Parathyroid adenoma (tissue), 2 donors: ENCODE measurements around the gene DAZL.

Experiments
- H2AFZ ChIP-seq: fragments of 300-600 bp; sonication (generic); one replicate; pipeline ENCODE4 v1.7.0; 2017; ENCODE audit warnings: antibody characterized with exemption, mild to moderate bottlenecking
- H3K27ac ChIP-seq: fragments of 300-600 bp; sonication (generic); one replicate; pipeline ENCODE4 v1.7.0; 2017
- H3K27me3 ChIP-seq: fragments of 300-600 bp; sonication (generic); one replicate; pipeline ENCODE4 v1.7.0; 2017; ENCODE audit warnings: low read length; ENCODE audit not compliant: control insufficient read depth, insufficient read depth
- H3K36me3 ChIP-seq: fragments of 300-600 bp; sonication (generic); one replicate; pipeline ENCODE4 v1.7.0; 2017; ENCODE audit warnings: low read length; ENCODE audit not compliant: control insufficient read depth, insufficient read depth
- H3K4me1 ChIP-seq: fragments of 300-600 bp; sonication (generic); one replicate; pipeline ENCODE4 v1.7.0; 2017; ENCODE audit warnings: control low read depth
- H3K4me2 ChIP-seq: fragments of 300-600 bp; sonication (generic); one replicate; pipeline ENCODE4 v1.7.0; 2017; ENCODE audit warnings: low read length
- H3K4me3 ChIP-seq: fragments of 300-600 bp; sonication (generic); one replicate; pipeline ENCODE4 v1.7.0; 2017; ENCODE audit warnings: low read depth, low read length
- H3K79me2 ChIP-seq: fragments of 300-600 bp; sonication (generic); one replicate; pipeline ENCODE4 v1.7.0; 2017; ENCODE audit warnings: control low read depth
- H3K9ac ChIP-seq: fragments of 300-600 bp; sonication (generic); one replicate; pipeline ENCODE4 v1.7.0; 2017; ENCODE audit warnings: mild to moderate bottlenecking
- H3K9me3 ChIP-seq: fragments of 300-600 bp; sonication (generic); one replicate; pipeline ENCODE4 v1.7.0; 2017; ENCODE audit warnings: low read length; ENCODE audit not compliant: control insufficient read depth
- TF ChIP-seq, protein P1 (sequence below): fragments of 300-600 bp; sonication (generic); IDR thresholded peaks from one replicate; pipeline ENCODE4 v1.7.0; 2017; ENCODE audit warnings: antibody characterized with exemption, mild to moderate bottlenecking
- donor health status: primary hyperparathyroidism.

DAZL gene

DNA sequence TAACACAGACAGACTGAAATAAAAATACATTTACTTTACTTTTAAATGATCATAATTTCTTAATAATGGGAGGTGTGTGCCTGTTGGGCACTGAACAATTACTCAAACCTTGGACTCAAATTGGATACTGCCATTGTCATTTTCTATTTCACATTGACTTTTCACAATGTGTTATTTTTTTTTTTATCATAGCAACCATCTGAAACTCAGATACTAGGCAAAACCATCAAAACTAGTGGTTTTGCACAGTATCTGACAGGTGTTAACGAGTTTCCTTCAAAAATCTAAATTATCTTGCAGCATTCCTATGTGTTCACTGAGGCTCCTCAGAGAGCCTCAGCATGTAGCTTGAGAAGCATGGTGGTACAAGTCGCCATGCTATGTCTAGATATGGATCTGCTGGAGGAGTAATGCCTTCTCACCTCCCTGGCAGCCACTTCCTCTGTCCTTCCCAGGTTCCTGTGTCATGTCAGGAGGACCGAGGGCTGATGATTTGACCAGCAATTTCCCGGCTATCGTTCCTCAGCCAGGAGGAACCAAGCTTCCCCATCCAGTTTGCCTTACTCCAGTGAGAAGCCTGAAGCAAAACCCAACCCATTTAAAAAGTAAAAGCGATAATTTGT is 61.9 kb downstream of the DAZL start:
- H3K4me3 ChIP-seq: no peak overlapping the region
- no peak overlapping the region for H3K27ac ChIP-seq
- H2AFZ ChIP-seq: no peak overlapping the region
- H3K4me2 ChIP-seq: no peak overlapping the region
- TF ChIP-seq, protein P1, sequence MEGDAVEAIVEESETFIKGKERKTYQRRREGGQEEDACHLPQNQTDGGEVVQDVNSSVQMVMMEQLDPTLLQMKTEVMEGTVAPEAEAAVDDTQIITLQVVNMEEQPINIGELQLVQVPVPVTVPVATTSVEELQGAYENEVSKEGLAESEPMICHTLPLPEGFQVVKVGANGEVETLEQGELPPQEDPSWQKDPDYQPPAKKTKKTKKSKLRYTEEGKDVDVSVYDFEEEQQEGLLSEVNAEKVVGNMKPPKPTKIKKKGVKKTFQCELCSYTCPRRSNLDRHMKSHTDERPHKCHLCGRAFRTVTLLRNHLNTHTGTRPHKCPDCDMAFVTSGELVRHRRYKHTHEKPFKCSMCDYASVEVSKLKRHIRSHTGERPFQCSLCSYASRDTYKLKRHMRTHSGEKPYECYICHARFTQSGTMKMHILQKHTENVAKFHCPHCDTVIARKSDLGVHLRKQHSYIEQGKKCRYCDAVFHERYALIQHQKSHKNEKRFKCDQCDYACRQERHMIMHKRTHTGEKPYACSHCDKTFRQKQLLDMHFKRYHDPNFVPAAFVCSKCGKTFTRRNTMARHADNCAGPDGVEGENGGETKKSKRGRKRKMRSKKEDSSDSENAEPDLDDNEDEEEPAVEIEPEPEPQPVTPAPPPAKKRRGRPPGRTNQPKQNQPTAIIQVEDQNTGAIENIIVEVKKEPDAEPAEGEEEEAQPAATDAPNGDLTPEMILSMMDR: no peak
- H3K79me2 ChIP-seq: no peaks in the 10 kb centered on the region
- no peaks in the 10 kb centered on the region for H3K27me3 ChIP-seq
- no peaks in the 10 kb centered on the region for H3K36me3 ChIP-seq
- H3K9ac ChIP-seq: no peak overlapping the region
- H3K9me3 ChIP-seq: no peaks in the 10 kb centered on the region
- no peaks in the 10 kb centered on the region for H3K4me1 ChIP-seq

DNA sequence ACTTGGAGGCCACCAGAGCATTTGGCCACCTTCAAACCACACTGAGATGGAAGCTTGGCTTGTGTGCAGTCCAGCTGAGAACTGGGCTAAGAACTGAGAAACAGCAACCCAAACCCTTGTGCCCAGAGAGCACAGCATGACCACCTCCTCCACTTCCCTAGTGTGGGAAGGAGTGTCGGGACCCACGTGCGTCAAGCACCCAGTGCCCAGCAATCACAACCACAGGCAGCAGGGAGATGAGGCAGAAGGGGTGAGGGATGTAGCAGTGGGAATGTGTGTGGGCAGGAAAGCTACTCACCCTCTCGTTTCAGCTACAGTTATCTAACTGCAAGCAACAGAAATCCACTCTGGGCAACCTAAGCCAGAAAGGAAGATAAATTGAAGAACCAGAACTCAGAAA is 66.7 kb downstream of the DAZL start:
- no peak overlapping the region for H3K9ac ChIP-seq
- no peaks in the 10 kb centered on the region for H3K9me3 ChIP-seq

DNA sequence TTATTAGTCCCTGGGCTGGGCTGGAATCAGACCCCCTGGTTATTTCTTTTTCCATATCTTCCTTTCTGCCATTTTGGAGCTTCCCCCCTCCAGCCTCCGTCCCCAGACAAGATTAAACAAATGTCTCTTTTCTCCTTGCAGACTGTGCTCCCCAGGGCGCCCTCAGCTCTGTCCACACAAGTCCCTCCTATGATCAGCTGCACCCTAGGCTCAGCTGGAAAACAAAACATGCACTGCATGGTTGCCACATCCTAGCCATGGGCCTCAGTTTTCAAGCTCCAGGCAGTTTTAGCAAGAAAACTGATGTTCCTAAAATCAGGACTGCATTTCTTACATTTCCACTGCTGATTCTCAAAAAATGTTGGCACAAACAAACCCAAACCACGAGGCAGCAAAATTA is 68.2 kb downstream of the DAZL start:
- TF ChIP-seq, protein P1: no peak

More for the DNA sequence above, 66.7 kb downstream of the DAZL start:
- no peaks in the 10 kb centered on the region for H3K27me3 ChIP-seq
- H3K79me2 ChIP-seq: no peaks in the 10 kb centered on the region
- H3K4me1 ChIP-seq: peaks cover 6% of the 10 kb centered on the region
- TF ChIP-seq, protein P1: no peak
- no peak overlapping the region for H3K27ac ChIP-seq
- no peaks in the 10 kb centered on the region for H3K36me3 ChIP-seq
- no peak overlapping the region for H3K4me3 ChIP-seq
- no peak overlapping the region for H2AFZ ChIP-seq
- H3K4me2 ChIP-seq: no peak overlapping the region

More for the DNA sequence above, 68.2 kb downstream of the DAZL start:
- Histone ChIP-seq H3K4me3 (no peak overlapping the region), H3K79me2 (no peaks in the 10 kb centered on the region), H3K9me3 (no peaks in the 10 kb centered on the region), H3K27ac (no peak overlapping the region), H3K4me2 (no peak overlapping the region), H3K9ac (no peak overlapping the region), H3K27me3 (no peaks in the 10 kb centered on the region), H3K4me1 (peaks cover 6% of the 10 kb centered on the region), H2AFZ (no peak overlapping the region), H3K36me3 (no peaks in the 10 kb centered on the region)
